Measurements from ENCODE around the gene NRXN3.

DNA sequence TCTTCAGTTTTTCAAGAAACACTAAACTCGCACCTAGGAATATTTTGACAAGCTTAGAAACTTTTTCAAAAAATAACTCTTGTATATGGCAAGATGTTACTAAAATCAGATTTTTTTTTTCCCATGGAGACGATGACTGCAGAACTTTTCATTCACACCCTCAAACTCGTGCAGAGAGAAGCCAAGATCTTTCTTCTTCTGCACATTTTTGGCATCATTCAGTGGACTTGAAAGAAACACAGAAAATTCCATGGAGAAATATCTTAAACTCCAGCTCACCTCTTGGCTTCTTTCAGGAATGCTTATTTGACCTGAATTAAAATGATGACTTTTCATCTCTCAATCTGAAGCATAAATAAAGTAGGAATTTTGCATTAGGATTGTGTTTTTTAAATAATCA lies 919.4 kb downstream of the NRXN3 start:
- no peak for TF ChIP-seq POLR2A (IDR thresholded peaks at IDR 0.05)
- TF ChIP-seq, protein P1, sequence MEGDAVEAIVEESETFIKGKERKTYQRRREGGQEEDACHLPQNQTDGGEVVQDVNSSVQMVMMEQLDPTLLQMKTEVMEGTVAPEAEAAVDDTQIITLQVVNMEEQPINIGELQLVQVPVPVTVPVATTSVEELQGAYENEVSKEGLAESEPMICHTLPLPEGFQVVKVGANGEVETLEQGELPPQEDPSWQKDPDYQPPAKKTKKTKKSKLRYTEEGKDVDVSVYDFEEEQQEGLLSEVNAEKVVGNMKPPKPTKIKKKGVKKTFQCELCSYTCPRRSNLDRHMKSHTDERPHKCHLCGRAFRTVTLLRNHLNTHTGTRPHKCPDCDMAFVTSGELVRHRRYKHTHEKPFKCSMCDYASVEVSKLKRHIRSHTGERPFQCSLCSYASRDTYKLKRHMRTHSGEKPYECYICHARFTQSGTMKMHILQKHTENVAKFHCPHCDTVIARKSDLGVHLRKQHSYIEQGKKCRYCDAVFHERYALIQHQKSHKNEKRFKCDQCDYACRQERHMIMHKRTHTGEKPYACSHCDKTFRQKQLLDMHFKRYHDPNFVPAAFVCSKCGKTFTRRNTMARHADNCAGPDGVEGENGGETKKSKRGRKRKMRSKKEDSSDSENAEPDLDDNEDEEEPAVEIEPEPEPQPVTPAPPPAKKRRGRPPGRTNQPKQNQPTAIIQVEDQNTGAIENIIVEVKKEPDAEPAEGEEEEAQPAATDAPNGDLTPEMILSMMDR (IDR thresholded peaks at IDR 0.05) = no peak

Measured in body of pancreas (tissue), 4 donors.